HepG2 (cell line): ENCODE measurements around the gene PYGB. TPM values are rescaled to one million over a fixed set of nuclear protein-coding genes. Genes with fewer than 3 reads are reported as not detected.

Source experiments
- AFF4 ChIP-seq: sonication (generic); formaldehyde crosslinking; IDR thresholded peaks from 2 replicates; pipeline ENCODE4 v1.4.0; 2020; ENCODE audit warnings: missing genetic modification reagents
- KDM5A ChIP-seq: fragments of 200-600 bp; sonication (generic); IDR thresholded peaks from 2 replicates; pipeline ENCODE4 v1.7.0; 2018; ENCODE audit warnings: antibody characterized with exemption, mild to moderate bottlenecking, low read length, borderline replicate concordance
- MAFG ChIP-seq: sonication (generic); formaldehyde crosslinking; IDR thresholded peaks from 2 replicates; pipeline ENCODE4 v1.5.1; 2020; ENCODE audit warnings: mild to moderate bottlenecking, missing genetic modification reagents
- MXD4 ChIP-seq: IDR thresholded peaks from 2 replicates; pipeline ENCODE4 v1.6.1; 2016; ENCODE audit warnings: mild to moderate bottlenecking, missing biosample characterization, missing genetic modification reagents
- POGZ ChIP-seq: sonication (generic); formaldehyde crosslinking; IDR thresholded peaks from 2 replicates; pipeline ENCODE4 v1.4.0; 2020; ENCODE audit warnings: mild to moderate bottlenecking, missing genetic modification reagents
- RBFOX2 ChIP-seq: fragments of 200-400 bp; formaldehyde crosslinking; IDR thresholded peaks from 2 replicates; pipeline ENCODE4 v1.6.1; 2017; ENCODE audit warnings: low read depth, mild to moderate bottlenecking, low read length
- SMC3 ChIP-seq: IDR thresholded peaks from 2 replicates; pipeline ENCODE4 v1.6.1; 2011; ENCODE audit warnings: low read length, improper control_type of control experiment
- SRY ChIP-seq: sonication (generic); formaldehyde crosslinking; IDR thresholded peaks from 2 replicates; pipeline ENCODE4 v1.8.0; 2022; ENCODE audit warnings: mild to moderate bottlenecking, missing genetic modification reagents
- XRCC5 ChIP-seq: fragments of 200-400 bp; formaldehyde crosslinking; optimal IDR thresholded peaks from 2 replicates; pipeline ENCODE3; 2017; ENCODE audit warnings: mild to moderate bottlenecking, low read length
- ZFAT ChIP-seq: sonication (generic); formaldehyde crosslinking; conservative IDR thresholded peaks from 2 replicates; pipeline ENCODE4 v1.8.1; 2023; ENCODE audit warnings: missing genetic modification reagents, inconsistent platforms
- ZNF124 ChIP-seq: sonication (generic); formaldehyde crosslinking; IDR thresholded peaks from 2 replicates; pipeline ENCODE4 v1.4.0; 2020; ENCODE audit warnings: missing genetic modification reagents
- ZNF7 ChIP-seq: IDR thresholded peaks from 2 replicates; pipeline ENCODE4 v1.6.1; 2016; ENCODE audit warnings: missing biosample characterization, missing genetic modification reagents
- ZNF891 ChIP-seq: sonication (generic); formaldehyde crosslinking; IDR thresholded peaks from 2 replicates; pipeline ENCODE4 v1.5.0; 2020; ENCODE audit warnings: mild to moderate bottlenecking, missing genetic modification reagents
- ZSCAN25 ChIP-seq: sonication (generic); formaldehyde crosslinking; IDR thresholded peaks from 2 replicates; pipeline ENCODE4 v1.8.0; 2022; ENCODE audit warnings: mild to moderate bottlenecking, missing genetic modification reagents
- ZSCAN31 ChIP-seq: sonication (generic); formaldehyde crosslinking; IDR thresholded peaks from 2 replicates; pipeline ENCODE4 v1.5.0; 2020; ENCODE audit warnings: low read depth, mild to moderate bottlenecking, missing genetic modification reagents
- ZUFSP ChIP-seq: sonication (generic); formaldehyde crosslinking; IDR thresholded peaks from 2 replicates; pipeline ENCODE4 v1.9.0; 2021; ENCODE audit warnings: missing genetic modification reagents, mild to moderate bottlenecking, borderline replicate concordance
- polyA plus RNA-seq, 8 experiments: library from polyadenylated mRNA; depleted of rRNA in 3 of 8; stranded (reverse) in 7 of 8; unstranded in 1 of 8; fragments of >200 nt; fragmentation: Illumina TruSeq in 4 of 8; extraction: Trizol in 4 of 8; gene quantifications; 2 replicates each; pipeline versions ENCODE4 v1.2.1 to v1.2.3, GENCODE V29; 2011 to 2016; ENCODE audit warnings: low read depth in 4 of 8, missing spikeins in 1 of 8, mixed read lengths in 1 of 8; ENCODE audit not compliant: insufficient read depth in 1 of 8
- total RNA-seq, 5 experiments: library from RNA; depleted of rRNA; stranded (reverse); fragments of >200 nt; fragmentation: Illumina TruSeq; extraction: Trizol; gene quantifications; 2 replicates each; pipeline ENCODE4 v1.2.3, GENCODE V29; 2016; ENCODE audit warnings: low read depth in 1 of 5
- TF ChIP-seq, protein P1 (sequence below): sonication (generic); formaldehyde crosslinking; IDR thresholded peaks from 2 replicates; pipeline ENCODE4 v1.8.1; 2023; ENCODE audit warnings: mild to moderate bottlenecking, moderate library complexity, missing genetic modification reagents
- TF ChIP-seq, protein P2 (sequence below): IDR thresholded peaks from 2 replicates; pipeline ENCODE4 v1.6.1; 2016
- TF ChIP-seq, protein P3 (sequence below), 2 experiments: IDR thresholded peaks; 2 replicates each; pipeline ENCODE4 v1.6.1; 2011 to 2012; ENCODE audit warnings: low read length in 2 of 2, borderline replicate concordance in 1 of 2, low read depth in 1 of 2, mild to moderate bottlenecking in 1 of 2, moderate library complexity in 1 of 2

Gene PYGB
- total and polyA plus RNA-seq, 2 of the 13 experiments (the other 11 are each of a cell fraction or from before 2014, with no cell fraction given): 24.2 to 86.3 TPM

GRCh38 chr20:25227317-25227831 is 20.5 kb upstream of the PYGB start (continued):
- TF ChIP-seq AFF4 (CRISPR knock-in tag) (no peak), ZUFSP (CRISPR knock-in tag) (no peak), POGZ (CRISPR knock-in tag) (peak; percentile 53; the same call in 1 of the 2 replicates), RBFOX2 (no peak), SMC3 (no peak), ZSCAN25 (CRISPR knock-in tag) (no peak), SRY (CRISPR knock-in tag) (no peak; the same call in 1 of the 2 replicates), MXD4 (CRISPR knock-in tag) (peak; percentile 8; the same call in 1 of the 2 replicates), MAFG (CRISPR knock-in tag) (no peak), ZFAT (CRISPR knock-in tag) (no peak), ZNF7 (CRISPR knock-in tag) (no peak), KDM5A (no peak), XRCC5 (no peak), ZSCAN31 (CRISPR knock-in tag) (no peak), ZNF891 (CRISPR knock-in tag) (no peak; the same call in 1 of the 2 replicates), ZNF124 (no peak)
- TF ChIP-seq, protein P1, sequence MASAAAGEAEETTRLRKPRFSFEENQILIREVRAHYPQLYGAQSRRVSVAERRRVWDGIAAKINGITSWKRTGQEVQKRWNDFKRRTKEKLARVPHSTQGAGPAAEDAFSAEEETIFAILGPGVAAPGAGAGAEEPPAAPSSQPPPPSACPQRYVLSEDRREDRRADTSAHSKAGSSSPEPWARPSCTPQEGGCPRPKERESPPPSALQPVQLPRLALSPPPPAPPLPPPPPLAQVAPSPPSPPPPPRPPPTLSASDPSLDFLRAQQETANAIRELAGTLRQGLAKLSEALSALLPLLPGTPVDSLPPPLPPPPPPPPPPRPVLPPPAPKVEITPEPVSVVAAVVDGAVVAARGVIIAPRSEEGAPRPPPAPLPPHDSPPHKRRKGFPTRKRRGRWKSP: peak; percentile 45; the same call in 1 of the 2 replicates
- TF ChIP-seq, protein P2, sequence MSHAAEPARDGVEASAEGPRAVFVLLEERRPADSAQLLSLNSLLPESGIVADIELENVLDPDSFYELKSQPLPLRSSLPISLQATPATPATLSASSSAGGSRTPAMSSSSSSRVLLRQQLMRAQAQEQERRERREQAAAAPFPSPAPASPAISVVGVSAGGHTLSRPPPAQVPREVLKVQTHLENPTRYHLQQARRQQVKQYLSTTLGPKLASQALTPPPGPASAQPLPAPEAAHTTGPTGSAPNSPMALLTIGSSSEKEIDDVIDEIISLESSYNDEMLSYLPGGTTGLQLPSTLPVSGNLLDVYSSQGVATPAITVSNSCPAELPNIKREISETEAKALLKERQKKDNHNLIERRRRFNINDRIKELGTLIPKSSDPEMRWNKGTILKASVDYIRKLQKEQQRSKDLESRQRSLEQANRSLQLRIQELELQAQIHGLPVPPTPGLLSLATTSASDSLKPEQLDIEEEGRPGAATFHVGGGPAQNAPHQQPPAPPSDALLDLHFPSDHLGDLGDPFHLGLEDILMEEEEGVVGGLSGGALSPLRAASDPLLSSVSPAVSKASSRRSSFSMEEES (CRISPR knock-in tag): no peak
- TF ChIP-seq, protein P3, sequence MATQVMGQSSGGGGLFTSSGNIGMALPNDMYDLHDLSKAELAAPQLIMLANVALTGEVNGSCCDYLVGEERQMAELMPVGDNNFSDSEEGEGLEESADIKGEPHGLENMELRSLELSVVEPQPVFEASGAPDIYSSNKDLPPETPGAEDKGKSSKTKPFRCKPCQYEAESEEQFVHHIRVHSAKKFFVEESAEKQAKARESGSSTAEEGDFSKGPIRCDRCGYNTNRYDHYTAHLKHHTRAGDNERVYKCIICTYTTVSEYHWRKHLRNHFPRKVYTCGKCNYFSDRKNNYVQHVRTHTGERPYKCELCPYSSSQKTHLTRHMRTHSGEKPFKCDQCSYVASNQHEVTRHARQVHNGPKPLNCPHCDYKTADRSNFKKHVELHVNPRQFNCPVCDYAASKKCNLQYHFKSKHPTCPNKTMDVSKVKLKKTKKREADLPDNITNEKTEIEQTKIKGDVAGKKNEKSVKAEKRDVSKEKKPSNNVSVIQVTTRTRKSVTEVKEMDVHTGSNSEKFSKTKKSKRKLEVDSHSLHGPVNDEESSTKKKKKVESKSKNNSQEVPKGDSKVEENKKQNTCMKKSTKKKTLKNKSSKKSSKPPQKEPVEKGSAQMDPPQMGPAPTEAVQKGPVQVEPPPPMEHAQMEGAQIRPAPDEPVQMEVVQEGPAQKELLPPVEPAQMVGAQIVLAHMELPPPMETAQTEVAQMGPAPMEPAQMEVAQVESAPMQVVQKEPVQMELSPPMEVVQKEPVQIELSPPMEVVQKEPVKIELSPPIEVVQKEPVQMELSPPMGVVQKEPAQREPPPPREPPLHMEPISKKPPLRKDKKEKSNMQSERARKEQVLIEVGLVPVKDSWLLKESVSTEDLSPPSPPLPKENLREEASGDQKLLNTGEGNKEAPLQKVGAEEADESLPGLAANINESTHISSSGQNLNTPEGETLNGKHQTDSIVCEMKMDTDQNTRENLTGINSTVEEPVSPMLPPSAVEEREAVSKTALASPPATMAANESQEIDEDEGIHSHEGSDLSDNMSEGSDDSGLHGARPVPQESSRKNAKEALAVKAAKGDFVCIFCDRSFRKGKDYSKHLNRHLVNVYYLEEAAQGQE (IDR thresholded peaks at IDR 0.05; ENCODE audit: borderline replicate concordance in 1 of 2, low read depth in 1 of 2, low read length in 2 of 2): peak in 1 of 2 experiments; percentile 24; a peak in 1 of 4 replicates
